A204.1 (cell line): ENCODE results near the gene CACNG3.
"Not testable (repeated sequence)": the region's sequence is repeated elsewhere in the genome, so short reads cannot be mapped to it uniquely, and the experiment has no call there.

Experiments
- FAIRE-seq: peaks from 2 replicates; lab custom pipeline; 2012; peaks lifted over from hg19 to GRCh38; lab: Jason Lieb, UNC

Gene CACNG3

DNA sequence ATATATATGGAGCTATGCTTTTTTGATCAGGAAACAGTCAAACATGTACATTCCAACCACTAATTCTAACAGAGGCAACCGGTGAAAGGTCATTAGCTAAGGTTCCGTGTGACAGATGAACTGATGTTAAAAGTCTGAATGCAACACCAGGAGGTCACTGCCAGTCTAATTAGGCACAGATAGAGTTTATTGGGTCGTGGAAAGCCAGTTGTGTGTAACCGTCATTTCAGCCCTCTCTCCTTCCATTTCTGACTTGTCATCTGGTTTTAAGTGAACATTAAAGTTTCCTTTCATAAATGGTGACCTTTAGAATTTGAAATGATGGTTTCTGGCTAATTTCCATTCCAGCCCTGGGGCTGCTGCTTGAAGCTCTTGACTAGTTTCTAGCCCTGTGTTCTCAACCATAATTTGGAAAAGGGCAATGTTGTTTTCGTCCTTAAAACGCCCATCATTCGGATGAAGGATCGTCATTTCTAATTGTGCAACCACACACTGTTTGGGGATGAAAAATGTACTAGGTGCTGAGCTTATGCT is 23.9 kb downstream of the CACNG3 start:
- FAIRE-seq: no peak

DNA sequence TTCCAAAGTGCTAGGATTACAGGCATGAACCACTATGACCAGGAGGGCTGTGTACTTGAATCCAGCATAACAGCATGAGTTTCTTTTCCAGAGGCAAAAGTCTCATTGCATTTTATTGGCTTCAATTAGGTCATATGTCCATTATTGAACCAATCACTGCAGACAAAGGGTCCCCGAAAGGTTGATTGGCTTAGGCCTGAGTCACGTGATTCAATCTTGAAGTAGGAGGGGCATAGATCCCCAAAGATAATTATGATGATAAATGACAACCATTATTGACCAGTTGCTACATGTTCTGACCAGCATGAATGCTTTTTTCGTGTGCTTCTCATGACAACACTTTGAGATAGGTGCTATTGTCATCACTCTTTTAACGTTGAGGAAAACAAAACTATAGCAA is 25.3 kb downstream of the CACNG3 start:
- FAIRE-seq: no peak

DNA sequence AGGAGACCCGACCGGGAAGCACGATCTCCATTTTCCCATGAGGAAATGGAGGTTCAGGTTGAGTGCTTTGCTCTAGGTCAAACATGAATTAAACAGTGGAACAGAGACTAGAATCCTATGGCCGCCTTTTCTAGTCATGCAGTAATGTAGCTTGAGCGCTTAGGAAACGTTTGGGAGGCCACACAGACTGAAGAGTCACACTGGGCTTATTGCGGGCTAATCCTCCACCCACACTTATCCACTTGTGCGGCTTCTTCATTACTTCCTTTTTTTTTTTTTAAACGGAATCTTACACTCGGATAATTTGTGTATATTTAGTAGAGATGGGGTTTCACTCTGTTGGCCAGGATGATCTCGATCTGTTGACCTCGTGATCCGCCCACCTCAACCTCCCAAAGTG is 26.0 kb downstream of the CACNG3 start:
- no peak for FAIRE-seq

DNA sequence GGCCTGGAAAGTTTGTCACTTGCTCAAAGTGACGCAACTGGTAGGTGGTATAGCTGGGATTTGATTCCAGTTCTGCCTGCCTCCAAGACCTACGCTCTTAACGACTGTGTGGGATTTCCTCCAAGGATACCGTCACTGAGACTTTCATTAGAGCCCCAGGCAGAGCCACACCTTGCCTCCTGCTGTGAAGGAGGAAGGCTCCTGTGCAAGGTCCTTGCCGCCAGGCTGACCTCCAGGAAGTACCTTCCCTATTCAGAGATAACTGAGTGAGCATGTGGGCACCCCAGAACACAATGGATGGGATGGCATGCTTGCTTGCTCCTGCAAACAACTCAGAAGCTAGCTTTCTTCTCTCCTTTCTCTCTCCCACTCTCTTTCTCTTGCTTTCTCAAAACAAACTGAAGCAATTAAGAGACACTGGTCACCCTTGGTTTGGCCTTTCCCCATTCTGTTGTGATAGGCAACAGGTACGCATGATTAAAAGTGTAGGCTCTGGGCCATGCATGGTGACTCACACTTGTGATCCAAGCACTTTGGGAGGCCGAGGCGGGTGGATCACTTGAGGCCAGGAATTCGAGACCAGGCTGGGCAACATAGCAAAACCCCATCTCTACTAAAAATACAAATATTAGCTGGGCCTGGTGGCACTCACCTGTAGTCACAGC is 30.7 kb downstream of the CACNG3 start:
- no peak for FAIRE-seq

DNA sequence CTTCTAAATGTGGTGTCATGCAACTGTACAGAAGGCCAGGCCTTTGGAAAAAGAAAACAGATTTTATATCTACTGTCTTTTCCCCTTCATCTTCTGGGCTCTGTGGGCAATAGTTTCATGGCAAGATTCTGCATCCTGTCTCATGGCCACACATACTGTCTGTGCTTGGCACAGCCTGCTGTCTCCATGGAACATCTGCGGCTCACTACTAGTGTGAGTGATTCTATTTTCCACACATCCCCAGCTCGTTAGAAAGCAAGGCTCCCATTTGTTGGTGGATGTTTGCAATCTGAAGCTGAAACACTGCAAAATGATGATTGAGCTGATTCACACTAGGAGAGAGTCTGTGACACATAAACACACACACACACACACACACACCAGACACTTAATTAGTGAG is 32.4 kb downstream of the CACNG3 start:
- no peak for FAIRE-seq

DNA sequence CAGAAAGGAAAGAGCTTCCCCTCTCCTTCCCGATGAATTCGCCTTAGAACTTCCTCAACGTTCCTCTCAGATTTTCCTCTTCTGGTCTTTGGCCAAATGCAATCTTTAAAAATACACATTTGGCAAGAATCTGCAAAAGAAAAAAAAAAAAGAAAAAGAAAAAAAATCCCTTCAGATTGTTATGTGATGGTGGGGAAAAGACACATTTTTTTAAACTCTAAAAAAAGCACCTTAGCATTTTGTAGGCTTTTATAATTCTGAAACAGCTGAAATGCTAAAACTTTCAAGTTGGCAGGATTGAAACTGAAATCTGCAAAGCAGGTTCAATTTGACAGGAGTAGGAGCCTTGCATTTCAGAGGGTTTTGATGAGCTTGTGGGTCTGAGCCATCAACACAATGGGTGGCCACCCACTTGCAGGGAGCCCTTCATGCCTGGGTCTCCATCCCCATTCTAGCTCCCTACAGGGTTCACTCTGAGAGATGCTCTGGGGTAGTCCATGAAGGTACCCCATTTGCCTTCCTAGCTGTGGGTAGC is 33.1 kb downstream of the CACNG3 start:
- no peak for FAIRE-seq

DNA sequence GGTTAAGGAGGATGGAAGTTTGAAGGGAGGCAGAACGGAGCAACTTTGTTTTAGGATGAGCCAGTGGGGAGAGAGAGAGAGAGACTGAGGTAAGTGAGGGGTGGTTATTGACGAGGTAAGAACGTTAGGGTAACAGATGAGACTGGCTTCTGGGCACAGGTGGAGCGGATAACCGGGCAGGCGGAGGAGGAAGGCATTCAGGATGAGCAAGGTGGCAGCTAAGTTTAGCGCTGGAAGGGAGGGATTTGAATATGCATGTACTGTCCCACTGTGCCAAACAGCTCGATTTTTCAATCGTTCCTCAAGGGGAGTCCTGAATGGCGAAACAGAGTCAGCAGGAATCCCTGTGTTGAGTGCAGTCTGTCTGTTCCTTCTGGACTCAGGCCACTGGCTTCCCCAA is 35.8 kb downstream of the CACNG3 start:
- no peak for FAIRE-seq

DNA sequence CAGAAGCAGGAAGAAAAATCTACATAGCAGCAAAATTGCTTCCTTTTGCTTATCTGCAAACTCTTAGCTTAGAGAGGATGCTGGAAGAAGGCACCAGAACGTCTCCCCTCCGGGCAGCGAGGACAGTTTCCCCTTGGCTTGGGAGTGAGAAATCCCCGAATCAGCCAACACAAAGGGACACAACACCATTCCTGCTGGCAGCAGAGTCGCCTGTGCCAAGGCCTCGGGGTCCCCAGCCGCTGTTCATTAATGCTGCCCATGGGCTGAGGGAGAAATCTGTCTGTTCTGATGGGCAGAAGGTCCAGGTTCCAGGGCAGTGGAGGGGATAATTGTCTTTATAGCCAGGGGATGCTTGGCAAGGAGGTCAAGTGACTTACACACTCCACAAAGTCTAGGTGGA is 38.0 kb downstream of the CACNG3 start:
- no peak for FAIRE-seq

DNA sequence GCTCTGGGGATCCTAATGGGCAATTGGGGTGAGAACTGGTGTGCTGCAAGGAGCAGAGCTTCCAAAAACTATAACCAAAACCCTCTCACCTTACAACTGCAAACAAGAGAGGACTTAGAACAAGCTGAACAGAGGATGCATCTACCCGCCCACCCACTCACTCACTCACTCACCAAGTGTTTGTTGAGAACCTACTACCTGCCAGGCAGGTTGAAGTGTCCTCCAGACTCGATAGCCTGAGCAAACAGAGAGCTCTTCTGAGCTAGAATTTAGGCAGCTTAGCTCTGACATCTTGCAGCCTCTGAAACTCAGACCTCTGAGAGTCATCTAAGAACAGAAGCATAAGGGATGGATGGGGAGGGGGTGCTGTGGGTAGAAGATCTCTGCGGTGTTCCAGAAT is 41.2 kb downstream of the CACNG3 start:
- no peak for FAIRE-seq

DNA sequence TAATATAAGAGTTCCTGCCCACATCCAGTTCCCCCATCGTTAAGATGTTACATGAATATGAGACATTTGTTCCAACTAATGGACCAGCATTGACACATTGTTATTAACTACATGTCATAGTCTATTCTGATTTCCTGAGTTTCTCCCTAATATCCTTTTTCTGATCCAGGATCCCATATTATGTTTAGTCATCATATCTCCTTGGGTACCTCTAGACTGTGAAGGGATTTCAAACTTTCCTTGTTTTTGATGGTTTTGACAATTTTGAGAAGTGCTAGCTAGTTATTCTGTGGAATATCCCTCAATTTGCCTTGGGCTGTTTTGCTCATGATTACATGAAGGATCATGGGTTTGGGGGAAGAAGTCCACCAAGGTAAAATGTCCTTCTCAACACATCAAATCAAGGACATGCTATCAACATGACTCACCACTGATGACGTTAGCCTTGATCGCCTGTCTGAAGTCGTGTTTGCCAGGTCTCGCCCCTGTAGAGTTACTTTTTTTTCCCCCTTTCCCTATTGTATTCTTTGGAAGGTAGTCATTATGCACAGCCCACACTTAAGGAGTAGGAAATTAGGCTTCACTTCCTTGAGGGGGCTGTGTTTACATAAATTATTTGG is 42.5 kb downstream of the CACNG3 start:
- FAIRE-seq: no peak

DNA sequence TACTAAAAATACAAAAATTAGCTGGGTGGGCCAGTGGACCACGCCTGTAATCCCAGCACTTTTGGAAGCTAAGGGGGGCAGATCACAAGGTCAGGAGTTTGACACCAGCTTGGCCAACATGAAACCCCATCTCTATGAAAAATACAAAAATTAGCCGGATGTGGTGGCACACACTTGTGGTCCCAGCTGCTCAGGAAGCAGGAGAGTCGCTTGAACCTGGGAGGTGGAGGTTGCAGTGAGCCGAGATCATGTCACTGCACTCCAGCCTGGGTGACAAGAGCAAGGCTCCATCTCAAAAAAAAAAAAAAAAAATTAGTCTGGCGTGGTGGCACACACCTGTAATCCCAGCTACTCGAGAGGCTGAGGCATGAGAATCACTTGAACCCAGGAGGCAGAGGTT is 44.6 kb downstream of the CACNG3 start:
- not testable (repeated sequence) for FAIRE-seq

DNA sequence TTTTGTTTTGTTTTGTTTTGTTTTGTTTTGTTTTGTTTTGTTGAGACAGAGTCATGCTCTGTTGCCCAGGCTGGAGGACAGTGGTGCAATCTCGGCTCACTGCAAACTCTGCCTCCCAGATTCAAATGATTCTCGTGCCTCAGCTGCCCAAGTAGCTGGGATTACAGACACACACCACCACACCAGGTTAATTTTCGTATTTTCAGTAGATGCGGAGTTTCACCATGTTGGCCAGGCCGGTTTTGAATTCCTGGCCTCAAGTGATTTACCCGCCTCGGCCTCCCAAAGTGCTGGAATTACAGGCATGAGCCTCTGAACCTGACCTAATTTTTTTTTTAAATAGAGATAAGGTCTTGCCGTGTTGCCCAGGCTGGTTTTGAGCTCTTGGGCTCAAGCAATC is 46.5 kb downstream of the CACNG3 start:
- no peak for FAIRE-seq

DNA sequence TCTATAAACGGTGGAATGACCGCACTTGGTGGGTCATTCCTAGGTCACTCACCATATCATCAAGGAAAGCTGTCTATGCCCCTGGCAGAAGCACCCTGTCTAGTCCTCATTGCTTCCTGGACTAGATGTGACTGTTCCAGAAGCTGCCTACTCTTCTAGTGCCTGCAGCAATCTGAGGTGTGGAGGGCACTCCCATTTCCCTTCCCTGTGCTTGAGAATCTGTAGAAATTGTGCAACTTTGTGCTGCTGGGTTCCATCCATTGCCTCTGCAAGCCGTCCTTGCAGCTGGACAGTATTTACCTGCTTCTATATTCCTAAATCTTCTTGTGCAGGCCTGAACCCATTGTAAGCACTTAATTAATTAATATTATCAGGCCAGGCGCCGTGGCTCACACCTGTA is 52.1 kb downstream of the CACNG3 start:
- FAIRE-seq: no peak

DNA sequence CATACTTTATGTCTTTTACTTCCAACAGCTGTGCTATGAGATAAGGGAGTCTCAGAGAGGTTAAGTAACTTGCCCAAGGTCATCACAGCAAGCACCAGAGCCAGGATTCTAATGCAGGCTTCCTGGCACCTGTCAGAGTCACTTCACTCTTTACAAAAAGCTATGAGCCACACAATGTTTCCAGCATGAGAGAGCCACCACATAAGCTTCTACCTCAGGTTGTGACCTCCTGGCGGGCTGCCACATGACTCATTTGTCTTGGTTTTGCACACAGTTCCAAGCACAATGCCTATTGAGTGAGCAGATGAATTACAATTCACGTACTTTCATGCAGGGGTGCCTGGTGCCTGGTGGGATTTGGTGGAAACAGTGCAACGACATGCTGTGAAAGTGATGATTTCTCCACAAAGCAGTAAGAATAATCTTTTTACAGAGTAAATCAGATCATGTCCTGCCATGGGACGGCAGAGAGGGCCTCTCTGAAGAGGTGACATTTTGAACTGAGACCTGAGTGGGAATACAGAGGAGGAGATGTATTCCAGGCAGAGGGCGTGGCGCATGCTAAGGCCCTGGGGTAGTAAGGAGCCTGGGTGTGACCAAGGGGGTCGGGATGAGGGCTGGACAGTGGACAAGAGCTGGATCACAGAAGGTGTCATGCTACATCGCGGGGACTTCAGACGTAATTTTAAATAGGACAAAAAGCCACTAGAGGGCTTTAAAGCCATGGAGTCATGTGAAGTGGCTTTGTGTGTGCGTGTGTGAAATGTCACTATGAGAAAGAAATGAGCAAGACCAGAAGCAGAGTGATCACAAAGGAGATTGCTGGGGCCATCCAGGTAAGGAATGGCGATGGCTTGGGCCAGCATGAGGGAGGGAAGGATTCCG is 53.4 kb downstream of the CACNG3 start:
- FAIRE-seq: no peak

DNA sequence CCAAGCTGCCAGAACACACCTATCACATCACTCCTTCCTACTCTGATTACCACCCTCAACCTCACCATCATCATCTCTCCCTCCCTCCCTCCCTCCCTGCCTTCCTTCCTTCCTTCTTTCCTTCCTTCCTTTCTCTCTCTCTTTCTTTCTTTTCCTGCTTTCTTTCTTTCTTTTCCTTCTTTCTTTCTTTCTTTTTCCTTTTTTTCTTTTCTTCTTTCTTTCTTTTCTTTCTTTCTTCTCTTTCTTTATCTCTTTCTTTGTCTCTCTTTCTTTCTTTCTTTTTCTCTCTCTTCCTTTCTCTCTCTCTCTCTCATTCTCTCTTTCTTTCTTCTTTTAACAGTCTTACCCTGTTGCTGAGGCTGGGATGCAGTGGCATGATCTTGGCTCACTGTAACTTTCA is 59.2 kb downstream of the CACNG3 start:
- FAIRE-seq: no peak

DNA sequence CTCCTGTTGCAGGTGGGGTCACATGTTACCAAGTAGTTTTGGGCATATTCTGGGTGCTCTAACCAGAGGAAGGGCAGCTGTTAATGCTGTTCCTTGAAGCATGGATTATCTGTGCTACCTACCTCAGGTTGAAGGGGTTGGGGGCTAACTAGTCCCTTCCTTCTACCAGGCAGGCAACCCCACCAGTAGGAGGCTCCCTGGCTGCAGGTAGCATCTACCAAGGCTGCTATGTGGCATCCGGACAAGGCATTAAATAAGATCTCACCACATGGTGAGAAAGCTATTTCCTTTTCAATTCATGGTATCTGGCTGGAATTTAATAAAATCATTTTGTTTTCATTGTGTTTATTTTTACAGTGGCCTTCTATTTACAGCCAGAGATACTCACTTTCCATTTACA is 62.5 kb downstream of the CACNG3 start:
- no peak for FAIRE-seq

DNA sequence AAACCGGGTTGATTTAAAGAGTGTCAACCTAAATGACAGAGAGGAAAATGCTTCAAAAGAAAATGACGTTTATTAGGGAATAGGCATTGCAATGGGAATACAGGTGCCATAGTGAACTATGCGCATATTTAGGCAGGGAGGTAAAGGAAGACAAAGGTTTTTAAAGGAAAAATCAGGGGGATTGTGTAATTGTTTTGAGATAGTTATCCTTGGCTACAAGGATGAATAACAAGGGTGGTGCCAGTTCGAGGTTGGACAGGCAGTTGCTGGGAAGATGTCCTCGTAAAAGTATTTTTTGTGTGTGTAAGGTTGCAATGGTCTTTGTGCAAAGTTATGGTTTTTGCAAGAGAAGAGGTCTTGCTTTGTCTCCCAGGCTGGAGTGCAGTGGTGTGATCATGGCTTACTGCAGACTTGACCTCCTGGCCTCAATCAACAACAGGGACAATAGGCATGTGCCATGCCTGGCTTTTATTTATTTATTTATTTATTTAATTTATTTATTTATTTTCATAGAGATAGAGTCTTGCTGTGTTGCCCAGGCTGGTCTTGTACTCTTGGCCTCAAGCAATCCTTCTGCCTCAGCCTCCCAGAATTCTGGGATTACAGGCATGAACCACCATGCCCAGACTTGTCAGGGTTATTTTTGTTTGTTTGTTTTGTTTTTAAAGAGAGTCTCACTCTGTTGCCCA is 63.1 kb downstream of the CACNG3 start:
- no peak for FAIRE-seq

DNA sequence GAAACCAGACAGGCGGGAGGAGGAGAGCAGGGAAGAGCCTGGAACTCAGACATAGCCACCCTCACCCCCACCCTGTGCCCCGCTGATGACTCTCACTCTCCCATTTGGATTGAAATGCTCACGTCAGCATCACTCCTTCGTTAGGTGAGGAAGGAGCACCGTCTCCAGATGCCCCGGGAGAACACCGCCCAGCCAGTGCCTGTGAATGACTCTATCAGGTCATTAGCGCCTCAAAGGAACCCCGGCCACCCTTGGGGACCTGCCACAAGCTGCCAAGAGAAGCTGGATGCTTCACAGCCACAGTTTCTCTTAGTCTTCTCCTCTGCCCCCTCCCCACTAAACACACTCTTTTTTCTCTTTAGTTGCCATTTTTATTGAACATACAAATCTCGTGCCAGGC is 66.0 kb downstream of the CACNG3 start:
- FAIRE-seq: no peak

DNA sequence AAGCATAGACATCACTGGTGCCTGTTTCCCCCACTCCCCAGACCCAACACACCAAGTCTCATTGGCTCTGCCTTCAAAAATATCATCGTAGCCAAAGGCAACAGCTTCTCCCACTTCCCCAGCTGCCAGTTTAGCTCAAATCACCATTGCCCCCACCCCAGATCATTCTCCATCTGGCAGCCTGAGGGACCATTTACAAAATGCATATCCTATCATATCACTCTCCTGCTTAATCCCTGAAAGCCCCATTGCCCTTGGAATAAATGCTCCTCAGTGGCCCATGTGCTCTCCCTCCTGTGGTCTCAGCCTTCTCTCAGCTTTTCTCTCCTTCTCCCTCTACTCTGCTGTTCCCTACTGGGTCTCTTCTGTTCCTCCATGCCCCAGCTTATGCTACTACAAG is 68.3 kb downstream of the CACNG3 start:
- FAIRE-seq: no peak

DNA sequence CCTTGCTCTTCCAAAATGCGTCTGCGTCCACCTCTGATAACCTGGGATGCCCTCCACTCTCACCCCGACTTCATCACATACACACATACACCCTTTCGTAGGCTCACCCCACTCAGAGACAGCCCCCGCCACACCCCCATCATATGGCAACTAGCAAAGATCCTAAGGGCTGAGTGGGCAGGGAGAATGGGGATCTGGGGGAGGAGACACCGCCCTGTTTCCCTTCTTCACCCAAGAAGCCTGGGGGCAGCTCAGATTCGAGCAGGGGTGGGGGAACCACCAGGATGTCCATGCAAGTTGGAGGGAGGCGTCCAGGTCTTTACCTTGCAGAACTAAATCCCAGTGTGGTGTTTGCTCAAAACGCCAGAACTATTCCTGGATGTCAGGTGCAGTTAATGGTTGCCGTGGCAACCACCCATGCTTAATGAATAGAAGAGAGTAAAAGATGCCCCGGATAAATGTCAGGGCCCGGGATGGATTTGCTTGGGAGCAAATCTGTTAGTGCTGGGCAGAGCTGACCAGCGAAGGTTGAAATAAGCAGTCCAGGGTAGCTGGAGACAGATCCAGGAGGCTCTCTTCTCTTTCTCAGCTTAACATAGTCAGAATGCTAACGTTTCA is 72.8 kb downstream of the CACNG3 start:
- no peak for FAIRE-seq

DNA sequence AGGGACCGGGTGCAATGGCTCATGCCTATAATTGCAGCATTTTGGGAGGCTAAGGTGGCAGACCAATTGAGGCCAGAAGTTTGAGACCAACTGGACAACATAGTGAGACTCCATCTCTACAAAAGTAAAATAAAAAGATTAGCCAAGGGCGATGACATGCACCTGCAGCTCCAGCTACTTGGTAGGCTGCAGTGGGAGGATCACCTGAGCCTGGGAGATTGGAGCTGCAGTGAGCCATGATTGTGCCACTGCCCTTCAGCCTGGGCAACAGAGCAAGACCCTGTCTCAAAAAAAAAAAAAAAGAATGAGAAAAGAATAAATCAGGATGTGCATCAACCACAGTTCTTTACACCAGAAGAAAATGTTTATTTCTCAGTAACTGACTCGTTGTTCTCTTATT is 76.0 kb downstream of the CACNG3 start:
- no peak for FAIRE-seq

DNA sequence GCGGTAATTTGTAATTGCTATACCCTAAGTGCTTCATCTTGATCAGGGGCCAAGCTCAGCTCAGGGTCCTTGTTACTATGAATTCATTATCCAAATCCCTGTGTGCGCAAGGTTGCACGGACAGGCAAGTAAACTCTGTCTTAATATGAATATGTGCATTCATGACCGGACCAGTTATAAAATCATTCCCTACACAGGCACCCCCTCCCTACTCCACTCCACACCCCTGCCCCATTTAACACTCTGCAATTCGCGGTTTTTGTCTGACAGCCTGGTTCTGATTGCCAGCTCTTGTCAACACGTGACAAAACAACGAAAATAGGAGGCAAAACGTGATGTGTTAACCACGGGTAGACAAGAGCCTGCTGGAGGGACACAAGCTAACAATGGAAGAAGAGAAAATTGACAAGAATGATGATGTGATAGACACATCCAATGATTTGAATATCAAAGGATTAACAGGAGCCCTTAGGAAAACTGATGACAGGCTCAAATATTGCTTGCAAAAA is 76.5 kb downstream of the CACNG3 start:
- FAIRE-seq: no peak
